Activated naive CD4-positive, alpha-beta T cell treated with anti-CD3 and anti-CD28 coated beads, Interleukin-2, amount 10 ng/mL, durations not matched to agents 7 days and 5 days (primary cell): ENCODE results near the gene APC2.

ENCODE experiments used
- CTCF ChIA-PET: fragments of 350-600 bp; sonication (Branson Sonifier 250); formaldehyde crosslinking; loops from one replicate; lab custom pipeline; 2021; ENCODE audit warnings: antibody characterized with exemption; lab: Charles Lee
- DNase-seq: peaks from one replicate; pipeline ENCODE4 v3.0.0-alpha.2; 2020
- H3K27ac Mint-ChIP-seq: one replicate; pipeline ENCODE4 v1.8.0; 2021; ENCODE audit warnings: mild to moderate bottlenecking, moderate library complexity, mixed read lengths
- H3K27me3 Mint-ChIP-seq: one replicate; pipeline ENCODE4 v1.8.0; 2021; ENCODE audit warnings: mild to moderate bottlenecking, mixed read lengths
- H3K36me3 Mint-ChIP-seq: one replicate; pipeline ENCODE4 v1.8.0; 2021; ENCODE audit warnings: mixed read lengths
- H3K4me1 Mint-ChIP-seq: one replicate; pipeline ENCODE4 v1.8.0; 2021; ENCODE audit warnings: mixed read lengths
- H3K4me3 Mint-ChIP-seq: one replicate; pipeline ENCODE4 v1.8.0; 2021; ENCODE audit warnings: mild to moderate bottlenecking, moderate library complexity, mixed read lengths
- H3K9me3 Mint-ChIP-seq: one replicate; pipeline ENCODE4 v1.8.0; 2021; ENCODE audit warnings: mixed read lengths

APC2 gene

GRCh38 chr19:1501200-1501595, 51.3 kb downstream of the APC2 start:
- DNase-seq = no peak
- CTCF ChIA-PET = no interaction called here
- H3K9me3 Mint-ChIP-seq = no peaks in the 10 kb centered on the region
- peaks cover 49% of the 10 kb centered on the region for H3K27me3 Mint-ChIP-seq
- no peak overlapping the region for H3K4me3 Mint-ChIP-seq
- no peaks in the 10 kb centered on the region for H3K36me3 Mint-ChIP-seq
- no peak overlapping the region for H3K27ac Mint-ChIP-seq
- H3K4me1 Mint-ChIP-seq = no peaks in the 10 kb centered on the region

GRCh38 chr19:1502433-1503088, 52.6 kb downstream of the APC2 start:
- CTCF ChIA-PET = interaction anchor here (1.2 kb wide), 1 partner anchor 27 kb away, joined by 4 read pairs; no protein-coding TSS in a partner anchor
- H3K27ac Mint-ChIP-seq = no peak overlapping the region
- peaks cover 3% of the 10 kb centered on the region for H3K4me1 Mint-ChIP-seq
- no peak for DNase-seq
- H3K4me3 Mint-ChIP-seq = no peak overlapping the region
- peaks cover under 1% of the 10 kb centered on the region for H3K9me3 Mint-ChIP-seq
- H3K27me3 Mint-ChIP-seq = peaks cover 54% of the 10 kb centered on the region
- peaks cover under 1% of the 10 kb centered on the region for H3K36me3 Mint-ChIP-seq

- CTCF ChIA-PET = interaction anchor here (0.6 to 1.2 kb wide), 2 partner anchors 28 to 79 kb away, joined by 3 to 4 read pairs; no protein-coding TSS in a partner anchor
- DNase-seq = peak; percentile 78
Observed at GRCh38 chr19:1503089-1503924, 53.4 kb downstream of the APC2 start.

DNA sequence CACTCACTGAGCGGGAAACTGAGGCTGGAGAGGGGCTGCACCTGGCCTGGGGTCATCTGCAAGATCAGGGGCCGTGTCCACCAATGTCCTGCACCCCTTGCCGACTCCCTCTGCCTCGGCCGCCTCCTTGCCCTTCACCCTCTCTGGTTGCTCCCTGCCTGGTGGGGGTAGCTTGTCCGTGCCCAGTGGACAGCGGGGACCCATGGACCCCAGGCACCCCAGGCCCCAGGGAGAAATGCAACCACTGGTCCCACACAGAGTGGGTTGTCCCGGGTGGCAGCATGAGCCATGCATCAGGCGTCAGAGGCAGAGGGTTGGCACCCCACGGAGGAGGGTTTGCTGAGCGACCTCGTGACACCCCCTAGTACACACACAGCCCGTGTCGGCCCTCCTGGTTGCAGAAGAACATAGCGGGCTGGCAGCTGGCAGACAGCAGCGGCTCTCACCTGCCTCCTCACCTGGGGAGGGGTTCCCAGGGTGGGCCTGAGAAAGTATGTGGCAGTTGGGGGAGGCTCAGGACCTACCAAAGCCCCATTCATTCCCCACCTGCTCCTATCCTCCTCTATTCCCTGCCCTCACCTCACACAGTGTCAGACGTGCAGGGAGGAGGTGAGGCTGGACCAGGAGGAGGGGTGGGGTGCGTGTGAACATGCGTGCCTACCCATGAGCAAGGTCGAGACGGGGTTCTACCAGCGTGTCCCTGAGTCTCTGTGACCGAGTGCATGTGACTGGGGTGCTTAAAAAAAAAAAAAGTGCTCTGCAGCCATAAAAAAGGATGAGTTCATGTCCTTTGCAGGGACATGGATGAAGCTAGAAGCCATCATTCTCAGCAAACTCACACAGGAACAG, 54.2 kb downstream of the APC2 start:
- Mint-ChIP-seq H3K27me3 (peaks cover 66% of the 10 kb centered on the region), H3K4me3 (no peak overlapping the region), H3K27ac (peak overlapping the region; percentile 14), H3K4me1 (peaks cover 7% of the 10 kb centered on the region), H3K36me3 (peaks cover 4% of the 10 kb centered on the region), H3K9me3 (peaks cover 4% of the 10 kb centered on the region)
- CTCF ChIA-PET = interaction anchor here (0.6 kb wide), 1 partner anchor 78 kb away, joined by 3 read pairs; no protein-coding TSS in a partner anchor
- DNase-seq = no peak

More at GRCh38 chr19:1503089-1503924, 53.4 kb downstream of the APC2 start:
- Mint-ChIP-seq H3K27me3 (peaks cover 58% of the 10 kb centered on the region), H3K4me3 (no peak overlapping the region), H3K27ac (no peak overlapping the region), H3K36me3 (peaks cover 4% of the 10 kb centered on the region), H3K4me1 (peaks cover 7% of the 10 kb centered on the region), H3K9me3 (peaks cover 4% of the 10 kb centered on the region)

GRCh38 chr19:1505012-1505411, 55.1 kb downstream of the APC2 start:
- CTCF ChIA-PET = interaction anchor here (1.2 kb wide), 1 partner anchor 14 kb away, joined by 3 read pairs; the partner anchor contains the start of gene REEP6
- Mint-ChIP-seq H3K4me3 (no peak overlapping the region), H3K27ac (no peak overlapping the region), H3K27me3 (peaks cover 75% of the 10 kb centered on the region), H3K4me1 (peaks cover 7% of the 10 kb centered on the region), H3K36me3 (peaks cover 4% of the 10 kb centered on the region), H3K9me3 (peaks cover 4% of the 10 kb centered on the region)
- DNase-seq = no peak

DNA sequence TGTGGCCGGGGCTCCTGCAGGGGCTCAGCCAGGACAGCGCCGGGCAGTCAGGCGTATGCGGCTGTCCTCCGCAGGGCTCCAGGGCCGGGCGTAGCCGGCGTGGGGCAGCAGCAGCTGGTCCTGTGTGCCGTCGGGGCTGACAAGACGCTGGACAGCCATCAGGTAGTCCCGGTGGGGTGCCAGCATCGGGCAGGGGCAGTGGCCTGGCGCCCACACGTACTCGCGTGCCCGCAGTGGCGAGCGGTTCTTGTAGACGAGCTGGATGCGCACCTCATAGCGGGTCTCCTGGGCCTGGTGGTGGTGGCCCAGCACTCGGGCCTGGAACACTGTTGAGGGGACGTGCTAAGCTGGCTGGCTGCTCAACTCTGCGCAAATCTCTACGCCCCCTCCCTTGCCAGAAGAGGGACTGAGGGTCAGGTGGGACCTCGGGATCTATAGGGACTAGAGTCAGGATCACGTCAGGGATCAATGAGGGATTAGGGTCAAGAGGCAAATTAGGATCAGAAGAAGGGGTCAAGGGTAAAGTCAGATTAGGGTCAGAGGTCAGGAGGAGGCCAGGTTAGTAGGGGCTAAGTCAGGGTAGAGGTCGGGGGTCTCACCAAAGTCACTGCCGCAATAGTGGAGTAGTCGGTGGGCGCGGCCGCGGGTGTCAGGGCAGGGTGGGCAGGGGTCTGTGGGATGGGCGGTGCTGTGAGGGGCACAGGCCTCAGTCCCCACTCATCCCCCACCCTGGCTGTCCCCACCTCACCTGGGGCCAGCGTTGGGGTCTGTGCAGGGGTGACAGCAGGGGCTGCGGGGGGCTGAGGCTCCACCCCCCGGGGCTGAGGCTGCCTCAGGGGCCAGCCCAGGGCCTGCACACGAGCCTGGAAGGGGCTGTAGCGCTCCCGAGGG, 56.3 kb downstream of the APC2 start:
- Mint-ChIP-seq H3K27me3 (peaks cover 81% of the 10 kb centered on the region), H3K27ac (no peak overlapping the region), H3K4me1 (peaks cover 10% of the 10 kb centered on the region), H3K4me3 (no peak overlapping the region), H3K9me3 (peaks cover 4% of the 10 kb centered on the region), H3K36me3 (peaks cover 4% of the 10 kb centered on the region)
- DNase-seq = no peak
- CTCF ChIA-PET = interaction anchor here (1.2 kb wide), 1 partner anchor 15 kb away, joined by 3 read pairs; the partner anchor contains the start of gene REEP6

- Mint-ChIP-seq H3K9me3 (peaks cover 4% of the 10 kb centered on the region), H3K4me3 (no peak overlapping the region), H3K27me3 (peaks cover 85% of the 10 kb centered on the region), H3K4me1 (peaks cover 12% of the 10 kb centered on the region), H3K27ac (peak overlapping the region; percentile 74), H3K36me3 (peaks cover 4% of the 10 kb centered on the region)
- no peak for DNase-seq
- CTCF ChIA-PET = no interaction called here
Observed at GRCh38 chr19:1507192-1507660, 57.3 kb downstream of the APC2 start.

GRCh38 chr19:1507763-1508506, 58.0 kb downstream of the APC2 start:
- peak overlapping the region; percentile 74 for H3K4me3 Mint-ChIP-seq
- peaks cover 4% of the 10 kb centered on the region for H3K36me3 Mint-ChIP-seq

GRCh38 chr19:1508507-1508856, 58.6 kb downstream of the APC2 start:
- H3K27me3 Mint-ChIP-seq = peaks cover 80% of the 10 kb centered on the region
- CTCF ChIA-PET = no interaction called here
- DNase-seq = no peak
- no peak overlapping the region for H3K4me3 Mint-ChIP-seq
- peaks cover 15% of the 10 kb centered on the region for H3K4me1 Mint-ChIP-seq
- H3K27ac Mint-ChIP-seq = no peak overlapping the region
- peaks cover 4% of the 10 kb centered on the region for H3K9me3 Mint-ChIP-seq
- H3K36me3 Mint-ChIP-seq = peaks cover 4% of the 10 kb centered on the region

More at GRCh38 chr19:1507763-1508506, 58.0 kb downstream of the APC2 start:
- DNase-seq = peak; percentile 91
- H3K4me1 Mint-ChIP-seq = peaks cover 15% of the 10 kb centered on the region
- CTCF ChIA-PET = no interaction called here
- peaks cover 4% of the 10 kb centered on the region for H3K9me3 Mint-ChIP-seq
- peak overlapping the region; percentile 74 for H3K27ac Mint-ChIP-seq
- H3K27me3 Mint-ChIP-seq = peaks cover 85% of the 10 kb centered on the region

DNA sequence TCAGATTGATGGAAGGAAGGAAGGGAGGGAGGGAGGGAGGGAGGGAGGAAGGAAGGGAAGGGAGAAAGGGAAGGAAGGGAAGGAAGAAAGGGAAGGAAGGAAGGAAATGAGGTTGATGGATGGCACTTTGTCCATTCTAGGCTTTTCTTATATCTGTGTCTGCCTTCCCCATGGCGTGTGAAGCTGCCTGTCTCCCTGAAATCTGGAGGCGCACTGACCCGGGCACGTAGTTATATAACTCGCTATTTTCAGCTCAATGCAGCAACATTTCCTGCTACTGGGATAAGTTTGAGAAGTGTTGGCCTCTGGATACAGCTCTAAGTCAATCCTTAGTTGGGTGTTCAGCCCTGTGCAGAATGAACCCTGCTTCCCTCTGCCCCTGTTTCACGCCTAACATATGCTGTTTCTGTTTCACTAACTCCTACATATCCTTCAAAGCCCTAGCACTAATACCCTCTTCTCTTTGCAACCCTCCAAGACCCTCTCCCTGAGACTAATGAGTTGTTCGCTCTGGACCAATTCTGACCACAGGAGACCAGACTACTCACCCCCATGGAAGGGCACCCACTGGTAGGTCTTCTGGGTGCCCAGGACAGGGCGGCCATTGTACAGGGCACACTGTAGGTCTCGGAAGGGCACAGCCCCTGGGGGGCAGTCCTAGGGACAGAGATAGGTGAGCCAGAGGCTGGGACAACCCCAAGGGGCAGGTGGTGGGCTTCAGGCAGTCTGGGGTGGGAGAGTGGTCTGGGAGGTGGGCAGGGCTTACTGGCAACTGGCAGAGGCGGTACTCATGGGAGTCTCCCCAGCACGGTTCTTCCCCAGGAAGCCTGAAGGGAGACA, 59.9 kb downstream of the APC2 start:
- CTCF ChIA-PET = no interaction called here
- Mint-ChIP-seq H3K27me3 (peaks cover 77% of the 10 kb centered on the region), H3K4me1 (peaks cover 15% of the 10 kb centered on the region), H3K36me3 (peaks cover 4% of the 10 kb centered on the region), H3K9me3 (peaks cover 4% of the 10 kb centered on the region), H3K4me3 (no peak overlapping the region), H3K27ac (no peak overlapping the region)
- DNase-seq = no peak

GRCh38 chr19:1510442-1510806, 60.5 kb downstream of the APC2 start:
- Mint-ChIP-seq H3K4me1 (peaks cover 15% of the 10 kb centered on the region), H3K27me3 (peaks cover 78% of the 10 kb centered on the region), H3K36me3 (peaks cover 4% of the 10 kb centered on the region), H3K4me3 (no peak overlapping the region), H3K9me3 (peaks cover 4% of the 10 kb centered on the region), H3K27ac (no peak overlapping the region)
- DNase-seq = no peak
- CTCF ChIA-PET = no interaction called here

- H3K4me3 Mint-ChIP-seq = no peak overlapping the region
Observed at GRCh38 chr19:1510807-1511206, 60.9 kb downstream of the APC2 start.

More at GRCh38 chr19:1510807-1511206, 60.9 kb downstream of the APC2 start:
- no peak for DNase-seq
- CTCF ChIA-PET = no interaction called here
- H3K27ac Mint-ChIP-seq = no peak overlapping the region
- peaks cover 77% of the 10 kb centered on the region for H3K27me3 Mint-ChIP-seq
- peaks cover 15% of the 10 kb centered on the region for H3K4me1 Mint-ChIP-seq
- H3K9me3 Mint-ChIP-seq = peaks cover 4% of the 10 kb centered on the region
- H3K36me3 Mint-ChIP-seq = peaks cover 4% of the 10 kb centered on the region
